CD4-positive, alpha-beta memory T cell (primary cell): ENCODE data around the gene TRA2A. TPM values are rescaled to one million over a fixed set of nuclear protein-coding genes. Genes with fewer than 3 reads are reported as not detected.

Experiments
- CTCF ChIA-PET: fragments of 350-600 bp; sonication (Branson Sonifier 250); formaldehyde crosslinking; loops from one replicate; lab custom pipeline; 2021; ENCODE audit warnings: inconsistent platforms; ENCODE audit not compliant: partially characterized antibody; lab: Charles Lee
- POLR2A ChIA-PET: fragments of 350-600 bp; sonication (Branson Sonifier 250); formaldehyde crosslinking; loops from one replicate; lab custom pipeline; 2021; ENCODE audit not compliant: partially characterized antibody; lab: Charles Lee
- DNase-seq, 5 donors: peaks; one replicate each; pipeline versions ENCODE4 v3.0.0 to v3.0.0-alpha.2; 2020 to 2022; ENCODE audit warnings: mixed read lengths in 1 of 5
- H3K27ac ChIP-seq: one replicate; pipeline ENCODE4 v1.7.0; 2013; ENCODE audit warnings: low read depth, low read length
- H3K27me3 ChIP-seq: 2 replicates; pipeline ENCODE4 v1.7.0; 2013; ENCODE audit warnings: mild to moderate bottlenecking, low read length, moderate library complexity; ENCODE audit not compliant: insufficient read depth
- H3K36me3 ChIP-seq: 2 replicates; pipeline ENCODE4 v1.7.0; 2013; ENCODE audit warnings: mild to moderate bottlenecking, low read length, moderate library complexity; ENCODE audit not compliant: insufficient read depth
- H3K4me1 ChIP-seq: 2 replicates; pipeline ENCODE4 v1.7.0; 2013; ENCODE audit warnings: mild to moderate bottlenecking, low read length, moderate library complexity; ENCODE audit not compliant: insufficient read depth
- H3K4me3 ChIP-seq, 2 donors: one replicate each; pipeline ENCODE4 v1.7.0; 2013; ENCODE audit warnings: low read length in 2 of 2, mild to moderate bottlenecking in 1 of 2
- H3K9me3 ChIP-seq, 2 donors: one replicate each; pipeline ENCODE4 v1.7.0; 2013; ENCODE audit warnings: low read length in 2 of 2, control low read depth in 1 of 2; ENCODE audit not compliant: control insufficient read depth in 1 of 2
- H3K27ac Mint-ChIP-seq, 7 donors: one replicate each; pipeline ENCODE4 v1.8.0; 2020 to 2021; ENCODE audit warnings: mixed read lengths in 7 of 7, mild to moderate bottlenecking in 6 of 7, inconsistent platforms in 3 of 7, moderate library complexity in 3 of 7
- H3K27me3 Mint-ChIP-seq, 2 donors: one replicate each; pipeline ENCODE4 v1.8.0; 2020 to 2021; ENCODE audit warnings: mixed read lengths in 2 of 2
- H3K36me3 Mint-ChIP-seq, 2 donors: one replicate each; pipeline ENCODE4 v1.8.0; 2020 to 2021; ENCODE audit warnings: mixed read lengths in 2 of 2, inconsistent platforms in 1 of 2, mild to moderate bottlenecking in 1 of 2
- H3K4me1 Mint-ChIP-seq, 4 donors: one replicate each; pipeline ENCODE4 v1.8.0; 2020 to 2021; ENCODE audit warnings: mixed read lengths in 4 of 4, mild to moderate bottlenecking in 1 of 4
- H3K4me3 Mint-ChIP-seq, 8 donors: one replicate each; pipeline ENCODE4 v1.8.0; 2020 to 2021; ENCODE audit warnings: mixed read lengths in 8 of 8, mild to moderate bottlenecking in 7 of 8, moderate library complexity in 6 of 8, inconsistent platforms in 3 of 8
- H3K9me3 Mint-ChIP-seq, 8 donors: one replicate each; pipeline ENCODE4 v1.8.0; 2020 to 2021; ENCODE audit warnings: mixed read lengths in 8 of 8, mild to moderate bottlenecking in 5 of 8, inconsistent platforms in 3 of 8, moderate library complexity in 1 of 8
- intact Hi-C: fragments of 100-400 bp; cut with micrococcal nuclease; formaldehyde crosslinking; loops from one replicate; pipeline ENCODE4 v1.15.1; 2023
- polyA plus RNA-seq, 2 donors: library from polyadenylated mRNA; unstranded; fragments of 300-500 nt; fragmentation: Illumina TruSeq; gene quantifications; one replicate each; pipeline ENCODE4 v1.2.3, GENCODE V29; 2021
- total RNA-seq, 2 experiments: library from RNA; stranded (reverse); gene quantifications; one replicate each; pipeline ENCODE4 v1.2.3, GENCODE V29; 2021

The TRA2A gene
- total and polyA plus RNA-seq, 4 experiments from 2014 or later: 37.5 to 145 (median 90.1) TPM

DNA sequence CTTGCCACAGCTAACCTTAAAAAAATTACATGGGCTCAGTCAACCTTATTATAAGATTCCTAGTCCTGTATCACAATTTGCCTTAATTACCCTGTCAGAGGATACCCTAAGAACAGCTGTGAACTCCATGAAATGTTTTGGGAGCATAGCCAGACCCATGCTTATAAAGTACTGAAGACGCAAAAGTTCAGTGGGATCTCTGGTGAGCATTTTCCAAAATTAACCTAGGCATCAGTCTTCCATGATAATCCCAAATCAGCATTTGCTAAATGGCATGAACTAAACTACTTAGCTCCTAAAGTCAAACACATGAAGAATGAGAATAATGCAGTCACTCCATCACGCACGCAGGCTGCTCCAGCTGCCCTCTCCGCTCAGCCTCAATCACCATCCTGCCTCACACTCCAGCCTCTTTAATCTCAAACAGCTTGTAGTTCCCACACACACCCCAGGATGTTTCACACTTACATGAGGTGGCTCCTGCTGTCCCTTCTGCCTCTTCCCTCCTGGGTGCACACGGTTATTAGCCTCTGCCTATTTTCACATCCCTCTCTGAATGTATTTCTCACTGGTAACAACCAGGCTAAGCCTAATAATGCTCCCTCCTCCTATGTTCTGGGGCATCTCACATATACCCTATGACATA is 76.8 kb downstream of the TRA2A start:
- CTCF ChIA-PET: interaction anchor here (0.5 to 1.2 kb wide), 3 partner anchors 183 to 1446 kb away, joined by 3 to 4 read pairs (median 3); no protein-coding TSS in a partner anchor
- Histone ChIP-seq H3K27ac (no peak overlapping the region), H3K9me3 (no peaks in the 10 kb centered on the region), H3K4me3 (no peak overlapping the region), H3K36me3 (no peaks in the 10 kb centered on the region), H3K27me3 (no peaks in the 10 kb centered on the region), H3K4me1 (no peaks in the 10 kb centered on the region)
- peaks cover 0 to 1% (median 0%) of the 10 kb centered on the region in 8 donors for H3K9me3 Mint-ChIP-seq
- no peak overlapping the region for H3K4me3 Mint-ChIP-seq
- POLR2A ChIA-PET: no interaction called here
- H3K4me1 Mint-ChIP-seq: no peaks in the 10 kb centered on the region
- H3K27me3 Mint-ChIP-seq: peaks cover 37% of the 10 kb centered on the region in 2 donors
- no peaks in the 10 kb centered on the region for H3K36me3 Mint-ChIP-seq
- DNase-seq: no peak
- intact Hi-C loops: no loop called here
- no peak overlapping the region for H3K27ac Mint-ChIP-seq

Other genes starting within 250 kb of the TRA2A start
- 10 to 100 TPM; 39.3 to 46.5 TPM for gene MALSU1, start 232.6 kb downstream of the TRA2A start, total RNA-seq
- 10 to 100 TPM; 56.0 to 82.5 TPM for gene MALSU1, start 232.6 kb downstream of the TRA2A start, polyA plus RNA-seq
- not detected for gene IGF2BP3, start 61.5 kb downstream of the TRA2A start, total RNA-seq
- not detected for gene IGF2BP3, start 61.5 kb downstream of the TRA2A start, polyA plus RNA-seq
- 10 to 100 TPM; 15.5 to 17.7 TPM for gene CCDC126, start 65.4 kb upstream of the TRA2A start, total RNA-seq
- 10 to 100 TPM; 11.9 to 22.0 TPM for gene CCDC126, start 65.4 kb upstream of the TRA2A start, polyA plus RNA-seq
- 1 to 10 TPM; 6.8 to 7.3 TPM for gene FAM221A, start 148.2 kb upstream of the TRA2A start, total RNA-seq
- gene FAM221A, start 148.2 kb upstream of the TRA2A start, polyA plus RNA-seq: 1 to 10 TPM; 4.2 to 6.1 TPM
- 1 to 10 TPM in 1 of 2 experiments, under 1 TPM in 1; 0.55 to 1.1 TPM for gene STK31, start 178.2 kb upstream of the TRA2A start, total RNA-seq
- not detected for gene STK31, start 178.2 kb upstream of the TRA2A start, polyA plus RNA-seq